ENCODE data around the gene OIT3. TPM values are rescaled to one million over a fixed set of nuclear protein-coding genes. Genes with fewer than 3 reads are reported as not detected.

The OIT3 gene
- total and polyA plus RNA-seq, 2 donors (not counting 3 experiments of a cell fraction or from before 2014, with no cell fraction given): 0.15 TPM; not detected in 1

DNA sequence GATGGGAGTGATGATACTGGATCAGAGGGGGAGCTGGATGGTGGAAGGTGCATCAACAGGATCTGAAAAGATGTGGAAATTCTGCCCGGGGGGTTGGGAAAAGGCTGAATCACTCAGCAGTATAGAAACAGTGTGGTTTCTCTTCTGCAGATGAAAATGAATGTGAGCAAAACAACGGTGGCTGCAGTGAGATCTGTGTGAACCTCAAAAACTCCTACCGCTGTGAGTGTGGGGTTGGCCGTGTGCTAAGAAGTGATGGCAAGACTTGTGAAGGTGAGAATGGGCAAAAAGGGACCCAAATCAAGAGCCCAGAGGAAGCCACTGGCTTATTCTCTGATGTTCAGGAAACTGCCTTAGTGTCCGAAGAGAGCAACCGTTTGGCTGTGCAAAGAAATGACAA, 12.9 kb downstream of the OIT3 start:
- H3K9me3 ChIP-seq (replicated peaks; ENCODE audit: control insufficient read depth, insufficient read depth, low read length): no peaks in the 10 kb centered on the region
- H3K4me3 ChIP-seq (replicated peaks in 1 of 3; ENCODE audit: insufficient read depth in 1 of 3, low read depth in 1 of 3, low read length in 3 of 3): no peak overlapping the region
- H4K20me1 ChIP-seq (replicated peaks; ENCODE audit: control insufficient read depth, extremely low read depth, insufficient read depth, low read length): no peaks in the 10 kb centered on the region
- dilution Hi-C loops (cut with MboI; ENCODE audit: extremely low pct_ligation_motif_present, low sequenced_read_pairs): no loop called here
- ChIA-PET CTCF (no interaction called here), POLR2A (no interaction called here)
- intact Hi-C loops (cut with micrococcal nuclease): no loop called here
- H3K36me3 ChIP-seq (ENCODE audit: control insufficient read depth in 2 of 2, extremely low read depth in 1 of 2, insufficient read depth in 2 of 2, low read length in 2 of 2): no peaks in the 10 kb centered on the region
- H3K27me3 ChIP-seq (ENCODE audit: control insufficient read depth in 2 of 2, insufficient read depth in 2 of 2, low read length in 2 of 2): no peaks in the 10 kb centered on the region
- no peak for TF ChIP-seq EZH2 (IDR thresholded peaks at IDR 0.05; ENCODE audit: borderline replicate concordance, low read depth, low read length, severe bottlenecking)
- TF ChIP-seq GATA2 (IDR thresholded peaks at IDR 0.05; ENCODE audit: insufficient read depth, insufficient read length, low read depth, low read length): no peak
- no peak for TF ChIP-seq FOS (IDR thresholded peaks at IDR 0.05; ENCODE audit: borderline replicate concordance, insufficient read depth, low read length)
- TF ChIP-seq POLR2AphosphoS5 (IDR thresholded peaks at IDR 0.05; ENCODE audit: insufficient read depth, low read depth, low read length): no peak
- TF ChIP-seq MYC (IDR thresholded peaks at IDR 0.05; ENCODE audit: low read depth, low read length): no peak
- TF ChIP-seq, protein P1, sequence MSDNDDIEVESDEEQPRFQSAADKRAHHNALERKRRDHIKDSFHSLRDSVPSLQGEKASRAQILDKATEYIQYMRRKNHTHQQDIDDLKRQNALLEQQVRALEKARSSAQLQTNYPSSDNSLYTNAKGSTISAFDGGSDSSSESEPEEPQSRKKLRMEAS (IDR thresholded peaks at IDR 0.05; ENCODE audit: insufficient read depth, insufficient read length): no peak
- TF ChIP-seq JUN (IDR thresholded peaks at IDR 0.05; ENCODE audit: borderline replicate concordance, insufficient read depth, insufficient read length, low read depth): no peak
- H3K79me2 ChIP-seq (ENCODE audit: control insufficient read depth, insufficient read depth, low read length): no peaks in the 10 kb centered on the region
- no peaks in the 10 kb centered on the region for H3K9me1 ChIP-seq (replicated peaks; ENCODE audit: control insufficient read depth, extremely low read depth, insufficient read depth, low read length)
- no peak for DNase-seq (ENCODE audit: low read depth, low spot score)
- FAIRE-seq: no peak
- no TSS peak for BruUV-seq (replicated peaks)
- H3K9ac ChIP-seq (replicated peaks; ENCODE audit: extremely low read depth, insufficient read depth, low read length): no peak overlapping the region
- no peak overlapping the region for H3K4me2 ChIP-seq (ENCODE audit: insufficient read depth, low read length)
- H2AFZ ChIP-seq (ENCODE audit: low read depth, low read length): no peak overlapping the region
- H3K27ac ChIP-seq (ENCODE audit: insufficient read depth, low read depth, low read length): no peak overlapping the region
- H3K4me1 ChIP-seq (ENCODE audit: control insufficient read depth, extremely low read depth, insufficient read depth, low read length): no peaks in the 10 kb centered on the region

DNA sequence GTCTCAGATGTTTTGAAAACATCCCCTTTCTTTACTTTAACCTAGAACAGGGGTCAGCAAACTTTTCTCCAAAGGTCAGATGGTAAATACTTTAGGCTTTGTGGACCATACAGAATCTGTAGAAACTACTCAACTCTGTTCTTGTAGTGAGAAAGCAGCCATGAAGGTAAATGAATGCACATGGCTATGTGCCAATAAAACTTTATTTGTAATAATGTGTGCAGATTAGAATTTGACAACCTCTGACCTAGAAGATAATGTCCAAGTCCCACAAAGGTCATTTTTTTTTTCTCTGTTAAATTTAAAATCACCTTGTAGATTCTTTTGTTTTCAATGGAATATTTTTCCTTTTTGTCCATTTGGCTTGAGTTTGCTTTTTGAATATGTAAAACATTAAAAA, 17.2 kb downstream of the OIT3 start:
- no peak overlapping the region for H3K27ac ChIP-seq (ENCODE audit: insufficient read depth, low read depth, low read length)
- no peaks in the 10 kb centered on the region for H3K79me2 ChIP-seq (ENCODE audit: control insufficient read depth, insufficient read depth, low read length)
- DNase-seq (ENCODE audit: low read depth, low spot score) (no peak), FAIRE-seq (no peak)
- no peaks in the 10 kb centered on the region for H3K4me1 ChIP-seq (ENCODE audit: control insufficient read depth, extremely low read depth, insufficient read depth, low read length)
- no peak overlapping the region for H3K4me3 ChIP-seq (replicated peaks in 1 of 3; ENCODE audit: insufficient read depth in 1 of 3, low read depth in 1 of 3, low read length in 3 of 3)
- no peaks in the 10 kb centered on the region for H3K9me3 ChIP-seq (replicated peaks; ENCODE audit: control insufficient read depth, insufficient read depth, low read length)
- ChIA-PET CTCF (interaction anchor here (1.1 kb wide), 1 partner anchor 12 kb away, joined by 3 read pairs; no protein-coding TSS in a partner anchor), POLR2A (no interaction called here)
- BruUV-seq (replicated peaks): no TSS peak
- TF ChIP-seq, protein P1 (IDR thresholded peaks at IDR 0.05; ENCODE audit: insufficient read depth, insufficient read length): no peak
- TF ChIP-seq FOS (IDR thresholded peaks at IDR 0.05; ENCODE audit: borderline replicate concordance, insufficient read depth, low read length) (no peak), POLR2A (IDR thresholded peaks at IDR 0.05; ENCODE audit: low read depth, low read length) (no peak), MYC (IDR thresholded peaks at IDR 0.05; ENCODE audit: low read depth, low read length) (no peak), POLR2AphosphoS5 (IDR thresholded peaks at IDR 0.05; ENCODE audit: insufficient read depth, low read depth, low read length) (no peak), EZH2 (IDR thresholded peaks at IDR 0.05; ENCODE audit: borderline replicate concordance, low read depth, low read length, severe bottlenecking) (no peak), CTCF (IDR thresholded peaks at IDR 0.05; ENCODE audit: extremely low read depth in 1 of 2, insufficient read depth in 1 of 2, low read depth in 1 of 2, low read length in 2 of 2) (no peak), GATA2 (IDR thresholded peaks at IDR 0.05; ENCODE audit: insufficient read depth, insufficient read length, low read depth, low read length) (no peak), JUN (IDR thresholded peaks at IDR 0.05; ENCODE audit: borderline replicate concordance, insufficient read depth, insufficient read length, low read depth) (no peak)
- H2AFZ ChIP-seq (ENCODE audit: low read depth, low read length): no peak overlapping the region
- dilution Hi-C loops (cut with MboI; ENCODE audit: extremely low pct_ligation_motif_present, low sequenced_read_pairs) (no loop called here), intact Hi-C loops (cut with micrococcal nuclease) (no loop called here)
- H3K36me3 ChIP-seq (ENCODE audit: control insufficient read depth in 2 of 2, extremely low read depth in 1 of 2, insufficient read depth in 2 of 2, low read length in 2 of 2): no peaks in the 10 kb centered on the region
- H3K27me3 ChIP-seq (ENCODE audit: control insufficient read depth in 2 of 2, insufficient read depth in 2 of 2, low read length in 2 of 2): no peaks in the 10 kb centered on the region
- H3K9ac ChIP-seq (replicated peaks; ENCODE audit: extremely low read depth, insufficient read depth, low read length): no peak overlapping the region
- no peak overlapping the region for H3K4me2 ChIP-seq (ENCODE audit: insufficient read depth, low read length)
- H3K9me1 ChIP-seq (replicated peaks; ENCODE audit: control insufficient read depth, extremely low read depth, insufficient read depth, low read length): no peaks in the 10 kb centered on the region
- no peaks in the 10 kb centered on the region for H4K20me1 ChIP-seq (replicated peaks; ENCODE audit: control insufficient read depth, extremely low read depth, insufficient read depth, low read length)

Data from endothelial cell of umbilical vein (primary cell).